ENCODE data around the gene LRRC23. TPM values are rescaled to one million over a fixed set of nuclear protein-coding genes. Genes with fewer than 3 reads are reported as not detected.
"Not testable (repeated sequence)": the region's sequence is repeated elsewhere in the genome, so short reads cannot be mapped to it uniquely, and the experiment has no call there.

LRRC23 gene
- total and polyA plus RNA-seq, 2 donors (not counting 1 experiment from before 2014, with no cell fraction given): 5.3 to 14.4 TPM

DNA sequence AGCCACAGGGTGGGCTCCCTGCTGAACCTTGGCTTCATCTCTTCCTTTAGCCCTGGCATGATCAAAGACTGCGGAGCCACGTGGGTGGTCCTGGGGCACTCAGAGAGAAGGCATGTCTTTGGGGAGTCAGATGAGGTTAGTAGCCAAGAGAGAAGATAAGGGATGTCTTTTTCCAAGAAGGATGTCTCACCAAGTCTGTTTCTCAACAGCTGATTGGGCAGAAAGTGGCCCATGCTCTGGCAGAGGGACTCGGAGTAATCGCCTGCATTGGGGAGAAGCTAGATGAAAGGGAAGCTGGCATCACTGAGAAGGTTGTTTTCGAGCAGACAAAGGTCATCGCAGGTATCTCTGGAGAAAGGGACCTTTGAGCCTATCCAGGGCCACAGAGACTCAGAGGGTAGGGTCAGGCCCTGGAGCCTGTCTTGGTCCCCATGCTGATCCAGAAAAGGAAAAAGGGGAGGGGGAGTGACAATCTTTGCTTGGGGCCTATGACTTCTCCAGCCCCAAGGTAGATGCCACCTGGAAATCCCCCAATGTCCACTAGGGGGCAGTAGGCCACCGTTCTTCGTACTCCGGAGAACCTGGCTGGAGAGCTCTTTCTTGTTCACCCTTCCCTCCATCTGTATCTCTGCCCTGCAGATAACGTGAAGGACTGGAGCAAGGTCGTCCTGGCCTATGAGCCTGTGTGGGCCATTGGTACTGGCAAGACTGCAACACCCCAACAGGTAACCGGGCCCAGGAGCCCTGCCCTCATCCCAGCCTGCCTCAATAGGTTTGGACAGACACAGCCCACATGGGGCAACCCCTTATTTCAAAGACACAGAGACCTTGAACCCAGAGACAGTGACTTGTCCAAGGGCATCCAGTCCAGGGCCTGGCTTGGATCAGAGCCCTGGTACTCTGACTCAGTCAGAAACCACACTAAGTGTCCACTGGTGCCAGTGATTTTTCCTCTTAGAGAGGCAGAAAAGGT, 35.3 kb upstream of the LRRC23 start:
- Mint-ChIP-seq H3K4me1 (peaks cover 54% of the 10 kb centered on the region), H3K27me3 (no peaks in the 10 kb centered on the region), H3K9me3 (ENCODE audit: insufficient read depth) (no peaks in the 10 kb centered on the region), H3K27ac (peak overlapping the region; percentile 89), H3K4me3 (peak overlapping the region; percentile 89)
- H3K27ac ChIP-seq (ENCODE audit: low read length in 2 of 2): no peak overlapping the region
- H2AFZ ChIP-seq (ENCODE audit: insufficient read depth, low read depth, low read length, poor library complexity, severe bottlenecking): no peak overlapping the region
- H3K9me3 ChIP-seq (ENCODE audit: control extremely low read depth in 1 of 3, control insufficient read depth in 2 of 3, insufficient read depth in 1 of 3, low read length in 2 of 3): no peaks in the 10 kb centered on the region
- H3K27me3 ChIP-seq (replicated peaks in 1 of 4; ENCODE audit: control extremely low read depth in 1 of 4, control insufficient read depth in 3 of 4, insufficient read depth in 4 of 4, low read length in 3 of 4): no peaks in the 10 kb centered on the region
- H3K4me2 ChIP-seq (replicated peaks; ENCODE audit: low read depth, low read length, poor library complexity, severe bottlenecking): peak overlapping the region; percentile 97
- H4K20me1 ChIP-seq (ENCODE audit: control insufficient read depth, insufficient read depth, low read length, poor library complexity, severe bottlenecking): peaks cover 46% of the 10 kb centered on the region
- peaks cover 0 to 27% of the 10 kb centered on the region in 2 experiments for H3K36me3 ChIP-seq (replicated peaks in 1 of 2; ENCODE audit: control extremely low read depth in 1 of 2, control insufficient read depth in 1 of 2, extremely low read depth in 1 of 2, insufficient read depth in 2 of 2, low read length in 1 of 2)
- ChIA-PET POLR2A (interaction anchor here (0.6 to 5.5 kb wide), 10 partner anchors 16 to 92 kb away, joined by 3 to 49 read pairs (median 3); partner anchors contain the start of genes C12orf57, CDCA3, RNU7-1 and USP5), CTCF (interaction anchor here (0.6 to 11.8 kb wide), 39 partner anchors 9 to 275 kb away, joined by 3 to 136 read pairs (median 5); partner anchors contain the start of genes C12orf57, C1R, C1RL and CDCA3)
- TF ChIP-seq EZH2 (IDR thresholded peaks at IDR 0.05; ENCODE audit: borderline replicate concordance, insufficient read depth, low read depth, low read length, poor library complexity, severe bottlenecking): no peak
- TF ChIP-seq, protein P1, sequence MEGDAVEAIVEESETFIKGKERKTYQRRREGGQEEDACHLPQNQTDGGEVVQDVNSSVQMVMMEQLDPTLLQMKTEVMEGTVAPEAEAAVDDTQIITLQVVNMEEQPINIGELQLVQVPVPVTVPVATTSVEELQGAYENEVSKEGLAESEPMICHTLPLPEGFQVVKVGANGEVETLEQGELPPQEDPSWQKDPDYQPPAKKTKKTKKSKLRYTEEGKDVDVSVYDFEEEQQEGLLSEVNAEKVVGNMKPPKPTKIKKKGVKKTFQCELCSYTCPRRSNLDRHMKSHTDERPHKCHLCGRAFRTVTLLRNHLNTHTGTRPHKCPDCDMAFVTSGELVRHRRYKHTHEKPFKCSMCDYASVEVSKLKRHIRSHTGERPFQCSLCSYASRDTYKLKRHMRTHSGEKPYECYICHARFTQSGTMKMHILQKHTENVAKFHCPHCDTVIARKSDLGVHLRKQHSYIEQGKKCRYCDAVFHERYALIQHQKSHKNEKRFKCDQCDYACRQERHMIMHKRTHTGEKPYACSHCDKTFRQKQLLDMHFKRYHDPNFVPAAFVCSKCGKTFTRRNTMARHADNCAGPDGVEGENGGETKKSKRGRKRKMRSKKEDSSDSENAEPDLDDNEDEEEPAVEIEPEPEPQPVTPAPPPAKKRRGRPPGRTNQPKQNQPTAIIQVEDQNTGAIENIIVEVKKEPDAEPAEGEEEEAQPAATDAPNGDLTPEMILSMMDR (IDR thresholded peaks at IDR 0.05): peak; percentile 94
- intact Hi-C loops (cut with micrococcal nuclease): loop anchor here (1.0 to 2.0 kb wide), 8 partner anchors 55 to 244 kb away; partner anchors contain the start of genes C12orf57, C1R, C1RL and LPCAT3
- H3K9ac ChIP-seq (ENCODE audit: low read length): no peak overlapping the region
- peaks cover 17% of the 10 kb centered on the region for H3K79me2 ChIP-seq (ENCODE audit: control insufficient read depth, insufficient read depth, low read length)
- ATAC-seq (ENCODE audit: low read depth): no peak
- H3K4me1 ChIP-seq (ENCODE audit: control insufficient read depth in 2 of 2, insufficient read depth in 2 of 2, low read length in 2 of 2): peaks cover 37 to 50% of the 10 kb centered on the region in 2 donors
- no peak overlapping the region for H3K4me3 ChIP-seq (ENCODE audit: control extremely low read depth in 1 of 5, extremely low read depth in 1 of 5, insufficient read depth in 1 of 5, low read depth in 2 of 5, low read length in 4 of 5)
- WGBS (ENCODE audit: insufficient coverage): 44% methylated on average over 12 of the region's 12 CpGs
- DNase-seq: peak; percentile 89

DNA sequence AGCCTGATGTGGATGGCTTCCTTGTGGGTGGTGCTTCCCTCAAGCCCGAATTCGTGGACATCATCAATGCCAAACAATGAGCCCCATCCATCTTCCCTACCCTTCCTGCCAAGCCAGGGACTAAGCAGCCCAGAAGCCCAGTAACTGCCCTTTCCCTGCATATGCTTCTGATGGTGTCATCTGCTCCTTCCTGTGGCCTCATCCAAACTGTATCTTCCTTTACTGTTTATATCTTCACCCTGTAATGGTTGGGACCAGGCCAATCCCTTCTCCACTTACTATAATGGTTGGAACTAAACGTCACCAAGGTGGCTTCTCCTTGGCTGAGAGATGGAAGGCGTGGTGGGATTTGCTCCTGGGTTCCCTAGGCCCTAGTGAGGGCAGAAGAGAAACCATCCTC, 34.3 kb upstream of the LRRC23 start:
- H3K9me3 ChIP-seq (ENCODE audit: control extremely low read depth in 1 of 3, control insufficient read depth in 2 of 3, insufficient read depth in 1 of 3, low read length in 2 of 3); H3K4me2 ChIP-seq (replicated peaks; ENCODE audit: low read depth, low read length, poor library complexity, severe bottlenecking); DNase-seq; H3K9me3 Mint-ChIP-seq (ENCODE audit: insufficient read depth); H3K27me3 Mint-ChIP-seq; H3K27me3 ChIP-seq (replicated peaks in 1 of 4; ENCODE audit: control extremely low read depth in 1 of 4, control insufficient read depth in 3 of 4, insufficient read depth in 4 of 4, low read length in 3 of 4); H3K27ac ChIP-seq (ENCODE audit: low read length in 2 of 2); H3K9ac ChIP-seq (ENCODE audit: low read length); intact Hi-C loops (cut with micrococcal nuclease); H3K4me3 ChIP-seq (ENCODE audit: control extremely low read depth in 1 of 5, extremely low read depth in 1 of 5, insufficient read depth in 1 of 5, low read depth in 2 of 5, low read length in 4 of 5); H2AFZ ChIP-seq (ENCODE audit: insufficient read depth, low read depth, low read length, poor library complexity, severe bottlenecking); ATAC-seq (ENCODE audit: low read depth): not testable (repeated sequence)
- Histone ChIP-seq H3K79me2 (ENCODE audit: control insufficient read depth, insufficient read depth, low read length) (peaks cover 17% of the 10 kb centered on the region), H3K36me3 (replicated peaks in 1 of 2; ENCODE audit: control extremely low read depth in 1 of 2, control insufficient read depth in 1 of 2, extremely low read depth in 1 of 2, insufficient read depth in 2 of 2, low read length in 1 of 2) (peaks cover 0 to 21% of the 10 kb centered on the region in 2 experiments), H3K4me1 (ENCODE audit: control insufficient read depth in 2 of 2, insufficient read depth in 2 of 2, low read length in 2 of 2) (peaks cover 37 to 50% of the 10 kb centered on the region in 2 donors), H4K20me1 (ENCODE audit: control insufficient read depth, insufficient read depth, low read length, poor library complexity, severe bottlenecking) (peaks cover 46% of the 10 kb centered on the region)
- WGBS (ENCODE audit: insufficient coverage): no CpG with 5 or more reads among the region's 4 CpGs
- peak overlapping the region; percentile 50 for H3K4me3 Mint-ChIP-seq
- H3K4me1 Mint-ChIP-seq: peaks cover 56% of the 10 kb centered on the region
- H3K27ac Mint-ChIP-seq: peak overlapping the region; percentile 46
- CTCF ChIA-PET: interaction anchor here (0.8 to 11.8 kb wide), 11 partner anchors 11 to 274 kb away, joined by 3 to 136 read pairs (median 16); partner anchors contain the start of genes C1RL, CDCA3, MLF2 and USP5
- POLR2A ChIA-PET: interaction anchor here (0.6 to 1.1 kb wide), 5 partner anchors 18 to 94 kb away, joined by 3 to 8 read pairs (median 3); partner anchors contain the start of genes RNU7-1 and USP5

All from B cell (primary cell).